22Rv1 (cell line): ENCODE results near the gene FHAD1.
"Not testable (repeated sequence)": the region's sequence is repeated elsewhere in the genome, so short reads cannot be mapped to it uniquely, and the experiment has no call there.

Source experiments
- H3K27ac ChIP-seq: fragments of 450-650 bp; 2 replicates; pipeline ENCODE4 v1.5.1; 2017
- CTCF ChIP-seq: fragments of 450-650 bp; IDR thresholded peaks from 2 replicates; pipeline ENCODE4 v1.5.1; 2017; ENCODE audit warnings: mild to moderate bottlenecking
- ZFX ChIP-seq: fragments of 450-650 bp; IDR thresholded peaks from 2 replicates; pipeline ENCODE4 v1.6.1; 2017; ENCODE audit warnings: antibody characterized with exemption, borderline replicate concordance

Gene FHAD1

DNA sequence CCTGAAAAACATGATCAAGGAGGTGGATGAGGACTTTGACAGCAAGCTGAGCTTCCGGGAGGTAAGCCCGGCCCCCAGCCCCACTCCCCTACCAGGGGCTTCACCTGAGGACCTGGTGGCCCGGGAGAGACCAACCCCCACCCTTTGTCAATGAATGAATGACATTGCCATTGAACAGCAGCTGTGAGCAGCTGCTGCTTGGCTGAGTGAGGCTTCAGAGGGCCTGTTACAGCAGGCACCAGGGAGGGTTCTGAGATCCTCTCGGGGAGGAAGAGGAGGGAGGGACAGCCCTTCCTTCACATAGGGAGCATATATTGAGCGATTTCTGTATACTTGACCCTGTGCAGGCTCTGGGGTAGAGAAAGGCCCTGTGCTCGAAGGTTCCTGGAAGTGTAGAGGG, 178.9 kb downstream of the FHAD1 start:
- no peak for TF ChIP-seq ZFX
- no peak for TF ChIP-seq CTCF
- no peak overlapping the region for H3K27ac ChIP-seq

- TF ChIP-seq CTCF, result no peak
- TF ChIP-seq ZFX, result no peak
- no peak overlapping the region for H3K27ac ChIP-seq
Observed at GRCh38 chr1:15426492-15427279, 179.7 kb downstream of the FHAD1 start.

DNA sequence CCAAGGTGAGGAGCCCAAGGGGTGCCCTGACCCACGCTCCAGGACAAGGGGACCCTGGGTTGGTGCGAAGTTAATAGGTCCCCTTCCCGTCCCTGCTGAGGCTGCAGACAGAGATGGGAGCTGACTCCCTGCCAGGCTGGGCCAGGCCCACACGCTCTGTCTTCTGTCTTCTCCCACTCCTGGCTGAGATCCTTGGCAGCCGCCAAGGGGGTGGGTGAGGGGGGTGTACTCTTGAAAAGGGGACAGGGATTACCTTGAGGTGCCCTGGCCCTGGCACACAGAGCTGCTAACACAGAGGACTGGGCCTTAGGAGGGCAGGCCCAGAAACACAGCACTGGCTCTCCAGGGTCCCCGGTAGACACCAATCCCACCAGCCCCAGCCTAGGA, 180.2 kb downstream of the FHAD1 start:
- H3K27ac ChIP-seq, result no peak overlapping the region
- no peak for TF ChIP-seq CTCF
- TF ChIP-seq ZFX, result no peak

- H3K27ac ChIP-seq, result not testable (repeated sequence)
Observed at GRCh38 chr1:15428252-15428651, 181.2 kb downstream of the FHAD1 start.

GRCh38 chr1:15428815-15429435, 181.9 kb downstream of the FHAD1 start:
- H3K27ac ChIP-seq, result no peak overlapping the region
- TF ChIP-seq CTCF (no peak), ZFX (no peak)

- H3K27ac ChIP-seq, result no peak overlapping the region
- TF ChIP-seq ZFX (no peak), CTCF (no peak)
Observed at GRCh38 chr1:15429701-15430149, 182.7 kb downstream of the FHAD1 start.

DNA sequence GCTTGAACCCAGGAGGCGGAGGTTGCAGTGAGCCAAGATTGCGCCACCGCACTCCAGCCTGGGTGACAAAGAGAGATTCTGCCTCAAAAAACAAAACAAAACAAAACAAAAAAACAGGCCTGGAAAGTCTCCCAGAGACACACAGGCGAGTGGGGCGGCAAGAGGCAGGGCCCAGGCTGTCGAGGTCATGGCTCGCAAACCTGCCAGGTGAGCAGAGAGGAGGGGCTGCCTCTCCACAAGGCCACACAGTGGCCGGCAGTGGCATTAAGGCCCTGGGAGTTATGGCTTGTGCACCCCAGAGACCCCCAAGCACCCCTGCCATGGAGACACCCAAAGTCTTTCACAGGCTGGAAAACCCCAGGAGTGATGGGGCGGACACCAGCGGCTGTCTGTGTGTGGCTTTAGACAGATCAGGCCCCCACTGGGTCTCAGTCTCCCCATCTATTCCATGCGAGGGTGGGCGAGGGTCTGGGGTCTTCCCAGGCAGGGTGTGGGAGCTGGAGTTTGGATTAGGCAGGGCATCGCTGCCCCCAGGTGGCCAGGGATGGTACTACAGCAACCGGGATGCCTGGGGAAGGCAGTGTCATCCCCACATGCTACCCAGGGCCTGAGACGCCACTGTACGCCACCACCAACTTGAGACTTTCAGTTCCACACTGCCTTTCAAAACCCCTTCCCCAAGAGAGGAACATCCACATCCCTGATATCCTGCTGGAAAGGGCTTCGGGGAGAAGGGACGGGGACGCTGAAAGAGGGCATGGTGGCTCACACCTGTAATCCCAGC, 184.0 kb downstream of the FHAD1 start:
- peak; percentile 92 for TF ChIP-seq CTCF
- no peak for TF ChIP-seq ZFX
- H3K27ac ChIP-seq, result no peak overlapping the region
